Measurements from ENCODE around the gene FCRLB.
A peak's percentile ranks its signal among the peaks of the same experiment; 100 is the strongest.

DNA sequence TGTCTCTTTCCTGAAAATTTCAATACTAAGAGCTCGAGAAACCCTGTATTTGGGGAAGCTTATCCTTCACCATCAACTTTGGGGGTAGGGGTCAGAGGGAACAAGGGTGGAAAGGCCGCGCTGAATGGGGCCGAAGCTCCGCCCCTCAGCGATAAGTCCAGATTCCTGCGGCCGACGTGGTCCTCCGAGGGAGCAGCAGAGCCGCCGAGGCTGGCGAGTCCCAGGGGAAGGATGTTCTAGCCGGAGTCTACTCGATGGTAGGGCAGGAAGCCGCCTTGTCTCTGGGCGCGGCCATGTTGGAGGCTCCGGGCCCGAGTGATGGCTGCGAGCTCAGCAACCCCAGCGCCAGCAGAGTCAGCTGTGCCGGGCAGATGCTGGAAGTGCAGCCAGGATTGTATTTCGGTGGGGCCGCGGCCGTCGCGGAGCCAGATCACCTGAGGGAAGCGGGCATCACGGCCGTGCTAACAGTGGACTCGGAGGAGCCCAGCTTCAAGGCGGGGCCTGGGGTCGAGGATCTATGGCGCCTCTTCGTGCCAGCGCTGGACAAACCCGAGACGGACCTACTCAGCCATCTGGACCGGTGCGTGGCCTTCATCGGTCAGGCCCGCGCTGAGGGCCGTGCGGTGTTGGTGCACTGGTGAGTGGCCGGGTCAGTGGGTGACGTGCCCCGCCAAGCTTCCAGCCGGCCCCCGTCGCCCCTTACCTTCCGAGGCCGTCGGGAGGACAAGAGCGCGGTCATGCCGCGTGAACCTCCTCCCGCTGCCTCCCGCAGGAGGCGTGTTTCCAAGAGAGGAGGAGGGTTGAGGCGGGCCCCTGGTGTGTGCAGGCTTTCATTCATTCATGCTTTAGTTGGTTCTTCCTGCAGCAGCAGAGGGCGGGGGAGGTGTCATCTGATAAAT, 28.4 kb downstream of the FCRLB start, which contains the start of gene DUSP12:
- TF ChIP-seq, protein P1, sequence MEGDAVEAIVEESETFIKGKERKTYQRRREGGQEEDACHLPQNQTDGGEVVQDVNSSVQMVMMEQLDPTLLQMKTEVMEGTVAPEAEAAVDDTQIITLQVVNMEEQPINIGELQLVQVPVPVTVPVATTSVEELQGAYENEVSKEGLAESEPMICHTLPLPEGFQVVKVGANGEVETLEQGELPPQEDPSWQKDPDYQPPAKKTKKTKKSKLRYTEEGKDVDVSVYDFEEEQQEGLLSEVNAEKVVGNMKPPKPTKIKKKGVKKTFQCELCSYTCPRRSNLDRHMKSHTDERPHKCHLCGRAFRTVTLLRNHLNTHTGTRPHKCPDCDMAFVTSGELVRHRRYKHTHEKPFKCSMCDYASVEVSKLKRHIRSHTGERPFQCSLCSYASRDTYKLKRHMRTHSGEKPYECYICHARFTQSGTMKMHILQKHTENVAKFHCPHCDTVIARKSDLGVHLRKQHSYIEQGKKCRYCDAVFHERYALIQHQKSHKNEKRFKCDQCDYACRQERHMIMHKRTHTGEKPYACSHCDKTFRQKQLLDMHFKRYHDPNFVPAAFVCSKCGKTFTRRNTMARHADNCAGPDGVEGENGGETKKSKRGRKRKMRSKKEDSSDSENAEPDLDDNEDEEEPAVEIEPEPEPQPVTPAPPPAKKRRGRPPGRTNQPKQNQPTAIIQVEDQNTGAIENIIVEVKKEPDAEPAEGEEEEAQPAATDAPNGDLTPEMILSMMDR (IDR thresholded peaks at IDR 0.05; ENCODE audit: low read length) = peak; percentile 38
- no peak for TF ChIP-seq EZH2phosphoT487 (IDR thresholded peaks at IDR 0.05; ENCODE audit: low read length)
